ENCODE results near the gene MTM1. TPM values are rescaled to one million over a fixed set of nuclear protein-coding genes. Genes with fewer than 3 reads are reported as not detected.

Gene MTM1
- total RNA-seq, 1 donor from 2014 or later: 9.5 TPM

DNA sequence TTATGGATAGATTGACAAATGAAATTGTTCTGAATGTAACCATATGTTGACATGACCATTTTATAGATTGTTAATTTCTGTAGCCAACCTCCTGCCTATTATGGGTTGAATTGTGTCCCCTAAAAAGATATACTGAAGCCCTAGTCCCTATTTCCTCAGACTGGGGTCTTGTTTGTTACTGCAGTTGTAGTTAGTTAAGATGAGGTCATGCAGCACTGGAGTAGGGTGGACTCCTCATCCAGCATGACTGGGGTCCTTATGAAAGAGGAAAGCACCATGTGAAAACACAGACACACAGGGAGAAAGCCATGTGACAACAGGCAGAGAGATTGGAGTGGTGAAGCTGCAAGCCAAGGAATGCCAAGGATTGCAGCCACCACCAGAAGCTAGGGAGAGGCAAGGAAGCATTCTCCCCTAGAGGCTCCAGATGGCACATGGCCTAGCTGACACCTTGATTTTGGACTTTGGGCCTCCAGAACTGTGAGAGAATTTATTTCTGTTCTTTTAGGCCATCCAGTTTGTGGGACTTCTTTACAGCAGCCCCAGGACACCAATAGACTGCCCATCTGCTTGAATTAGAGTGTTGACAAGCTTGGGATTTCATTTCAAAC, 14.0 kb downstream of the MTM1 start:
- DNase-seq: no peak
- intact Hi-C loops (cut with micrococcal nuclease): no loop called here
- TF ChIP-seq, protein P1, sequence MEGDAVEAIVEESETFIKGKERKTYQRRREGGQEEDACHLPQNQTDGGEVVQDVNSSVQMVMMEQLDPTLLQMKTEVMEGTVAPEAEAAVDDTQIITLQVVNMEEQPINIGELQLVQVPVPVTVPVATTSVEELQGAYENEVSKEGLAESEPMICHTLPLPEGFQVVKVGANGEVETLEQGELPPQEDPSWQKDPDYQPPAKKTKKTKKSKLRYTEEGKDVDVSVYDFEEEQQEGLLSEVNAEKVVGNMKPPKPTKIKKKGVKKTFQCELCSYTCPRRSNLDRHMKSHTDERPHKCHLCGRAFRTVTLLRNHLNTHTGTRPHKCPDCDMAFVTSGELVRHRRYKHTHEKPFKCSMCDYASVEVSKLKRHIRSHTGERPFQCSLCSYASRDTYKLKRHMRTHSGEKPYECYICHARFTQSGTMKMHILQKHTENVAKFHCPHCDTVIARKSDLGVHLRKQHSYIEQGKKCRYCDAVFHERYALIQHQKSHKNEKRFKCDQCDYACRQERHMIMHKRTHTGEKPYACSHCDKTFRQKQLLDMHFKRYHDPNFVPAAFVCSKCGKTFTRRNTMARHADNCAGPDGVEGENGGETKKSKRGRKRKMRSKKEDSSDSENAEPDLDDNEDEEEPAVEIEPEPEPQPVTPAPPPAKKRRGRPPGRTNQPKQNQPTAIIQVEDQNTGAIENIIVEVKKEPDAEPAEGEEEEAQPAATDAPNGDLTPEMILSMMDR (IDR thresholded peaks at IDR 0.05; ENCODE audit: borderline replicate concordance): no peak

DNA sequence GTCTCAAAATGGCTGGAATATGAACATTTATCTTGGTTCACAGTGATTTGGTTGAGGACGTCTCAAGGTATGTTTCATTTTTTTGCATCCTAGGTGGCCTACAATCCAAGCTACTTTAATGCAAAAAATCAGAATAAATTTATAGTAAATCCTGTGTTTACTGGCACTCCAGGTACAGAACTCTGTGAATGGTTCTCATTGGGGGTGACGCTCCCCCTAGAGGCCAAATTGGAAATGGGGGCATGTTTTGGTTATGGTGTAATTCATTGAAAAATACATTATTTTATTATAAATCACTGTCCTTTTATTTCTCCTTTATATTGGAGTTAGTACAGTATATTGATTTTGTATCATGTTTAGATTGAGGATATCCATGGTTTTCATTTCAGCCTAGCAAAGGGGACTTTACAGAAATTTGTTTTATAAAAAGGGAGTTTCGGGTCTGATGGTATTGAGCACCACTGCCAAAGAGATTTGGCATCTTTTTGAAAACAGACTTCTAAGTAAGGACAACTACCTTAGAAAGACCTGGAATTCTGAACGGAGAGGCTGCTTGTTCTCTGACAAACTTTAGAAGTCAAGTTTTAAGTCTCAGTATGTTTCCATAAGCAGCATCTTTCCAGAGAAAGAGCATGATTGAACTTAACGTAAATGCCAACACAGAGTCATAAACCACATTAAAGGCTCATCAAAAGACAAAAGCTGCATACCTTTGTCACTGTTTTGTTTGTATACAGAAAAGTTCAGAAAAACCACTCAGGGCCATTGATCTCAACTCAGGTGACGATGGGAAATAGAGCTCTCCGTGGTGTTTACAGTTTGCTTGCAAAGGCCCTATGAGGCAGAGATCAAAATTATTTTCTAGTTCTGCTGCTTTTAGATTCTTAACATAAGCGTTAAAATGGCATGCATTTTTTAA, 19.4 kb downstream of the MTM1 start:
- intact Hi-C loops (cut with micrococcal nuclease): no loop called here
- no peak overlapping the region for H3K27ac ChIP-seq (replicated peaks)

More for the DNA sequence above, 14.0 kb downstream of the MTM1 start:
- peaks cover 7% of the 10 kb centered on the region for H3K4me1 ChIP-seq
- H3K27ac ChIP-seq (replicated peaks): no peak overlapping the region
- H3K9me3 ChIP-seq (replicated peaks): peaks cover 7% of the 10 kb centered on the region
- no peak overlapping the region for H3K4me3 ChIP-seq
- H3K36me3 ChIP-seq: no peaks in the 10 kb centered on the region
- H3K27me3 ChIP-seq (ENCODE audit: low read depth): no peaks in the 10 kb centered on the region

DNA sequence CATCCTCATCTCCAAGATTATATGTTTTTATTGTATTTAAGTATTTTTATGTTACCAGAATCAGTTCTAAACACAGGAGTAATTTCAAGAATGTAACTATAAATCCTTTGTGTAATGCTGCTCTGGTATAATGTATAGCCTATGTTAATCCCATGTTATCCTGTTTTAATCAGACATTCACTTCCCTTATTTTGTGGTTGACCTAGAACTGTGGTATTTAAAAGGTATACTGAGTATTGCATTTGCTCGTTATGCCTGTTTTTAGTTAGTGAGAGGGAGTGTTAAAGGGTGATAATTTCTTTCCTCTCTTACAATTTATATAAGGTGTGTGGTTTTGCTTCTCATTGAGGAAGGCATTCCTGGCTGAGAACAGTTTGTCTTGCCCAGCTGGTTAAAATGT, 26.2 kb downstream of the MTM1 start:
- TF ChIP-seq, protein P1 (IDR thresholded peaks at IDR 0.05; ENCODE audit: borderline replicate concordance): no peak
- Histone ChIP-seq H3K27ac (replicated peaks) (no peak overlapping the region), H3K36me3 (peaks cover 11% of the 10 kb centered on the region), H3K4me3 (no peak overlapping the region), H3K27me3 (ENCODE audit: low read depth) (no peaks in the 10 kb centered on the region), H3K9me3 (replicated peaks) (no peaks in the 10 kb centered on the region), H3K4me1 (no peaks in the 10 kb centered on the region)
- no peak for DNase-seq
- intact Hi-C loops (cut with micrococcal nuclease): no loop called here

More for the DNA sequence above, 19.4 kb downstream of the MTM1 start:
- Histone ChIP-seq H3K27me3 (ENCODE audit: low read depth) (no peaks in the 10 kb centered on the region), H3K36me3 (no peaks in the 10 kb centered on the region), H3K9me3 (replicated peaks) (no peaks in the 10 kb centered on the region), H3K4me3 (no peak overlapping the region), H3K4me1 (no peaks in the 10 kb centered on the region)
- no peak for DNase-seq
- TF ChIP-seq, protein P1 (IDR thresholded peaks at IDR 0.05; ENCODE audit: borderline replicate concordance): peak; percentile 67

DNA sequence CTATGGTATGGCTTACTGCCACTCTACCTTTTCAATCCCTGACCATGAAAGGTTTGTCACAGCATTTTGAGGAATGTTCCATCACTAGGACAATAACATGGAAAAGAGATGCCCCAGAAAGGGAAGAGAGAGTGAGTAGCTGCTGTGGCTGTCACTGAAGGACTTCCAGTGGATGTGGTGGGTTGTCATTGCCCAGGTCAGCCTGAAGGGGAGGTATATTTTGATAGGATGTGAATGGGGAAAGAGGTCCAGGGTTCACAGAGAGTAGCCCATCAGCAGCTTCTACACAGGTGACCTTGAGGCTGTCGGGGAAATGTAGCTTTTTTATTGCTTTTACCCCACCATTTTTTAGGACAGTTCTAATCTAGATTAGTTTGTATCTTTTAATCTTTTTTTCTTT, 30.8 kb downstream of the MTM1 start:
- H3K27me3 ChIP-seq (ENCODE audit: low read depth): no peaks in the 10 kb centered on the region
- no peaks in the 10 kb centered on the region for H3K9me3 ChIP-seq (replicated peaks)
- DNase-seq: no peak
- H3K36me3 ChIP-seq: peaks cover 19% of the 10 kb centered on the region
- intact Hi-C loops (cut with micrococcal nuclease): no loop called here
- no peak overlapping the region for H3K4me3 ChIP-seq
- no peak overlapping the region for H3K27ac ChIP-seq (replicated peaks)
- TF ChIP-seq, protein P1 (IDR thresholded peaks at IDR 0.05; ENCODE audit: borderline replicate concordance): no peak
- H3K4me1 ChIP-seq: no peaks in the 10 kb centered on the region

DNA sequence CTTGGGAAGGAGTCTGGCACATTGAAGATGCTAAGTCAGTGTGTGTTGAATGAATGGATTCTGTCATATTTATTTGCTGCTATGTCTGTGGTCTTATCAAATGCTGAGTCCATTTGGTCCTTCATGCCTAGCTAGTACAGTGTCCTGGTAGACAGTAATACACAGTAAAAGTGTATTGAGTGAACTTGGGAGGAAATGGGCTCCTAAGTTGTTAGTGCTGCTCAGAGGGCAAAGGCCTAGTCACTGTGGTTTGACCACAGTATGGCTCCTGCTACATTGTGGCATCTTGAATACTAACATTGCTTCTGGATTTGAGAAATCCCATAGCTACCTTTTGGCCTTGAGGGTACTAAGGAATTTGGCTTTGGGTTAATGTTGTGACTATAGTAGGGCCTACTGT, 33.9 kb downstream of the MTM1 start:
- Histone ChIP-seq H3K27me3 (ENCODE audit: low read depth) (no peaks in the 10 kb centered on the region), H3K9me3 (replicated peaks) (no peaks in the 10 kb centered on the region), H3K36me3 (peaks cover 17% of the 10 kb centered on the region), H3K27ac (replicated peaks) (no peak overlapping the region), H3K4me1 (no peaks in the 10 kb centered on the region), H3K4me3 (no peak overlapping the region)
- DNase-seq: no peak
- intact Hi-C loops (cut with micrococcal nuclease): no loop called here
- TF ChIP-seq, protein P1 (IDR thresholded peaks at IDR 0.05; ENCODE audit: borderline replicate concordance): no peak

Measured in left ventricle myocardium inferior (tissue), 1 donor.